ENCODE measurements around the gene TMEM51.
A peak's percentile ranks its signal among the peaks of the same experiment; 100 is the strongest.

TMEM51 gene

GRCh38 chr1:15151871-15152270 lies 1.7 kb upstream of the TMEM51 start:
- DNase-seq (ENCODE audit: low read depth) = no peak
- H3K4me3 ChIP-seq (ENCODE audit: low read depth, low read length) = no peak overlapping the region
- no peak for TF ChIP-seq CTCF (IDR thresholded peaks at IDR 0.05; ENCODE audit: low read depth, low read length, missing control alignments)

GRCh38 chr1:15152318-15153183 lies 996 bp upstream of the TMEM51 start:
- no peak overlapping the region for H3K4me3 ChIP-seq (ENCODE audit: low read depth, low read length)
- no peak for DNase-seq (ENCODE audit: low read depth)
- peak; percentile 19 for TF ChIP-seq CTCF (IDR thresholded peaks at IDR 0.05; ENCODE audit: low read depth, low read length, missing control alignments)

GRCh38 chr1:15153842-15154479 lies 414 bp downstream of the TMEM51 start:
- no peak for DNase-seq (ENCODE audit: low read depth)
- peak; percentile 54 for TF ChIP-seq CTCF (IDR thresholded peaks at IDR 0.05; ENCODE audit: low read depth, low read length, missing control alignments)
- H3K4me3 ChIP-seq (ENCODE audit: low read depth, low read length) = no peak overlapping the region

GRCh38 chr1:15154480-15155036 lies 1.0 kb downstream of the TMEM51 start:
- TF ChIP-seq CTCF (IDR thresholded peaks at IDR 0.05; ENCODE audit: low read depth, low read length, missing control alignments) = no peak
- H3K4me3 ChIP-seq (ENCODE audit: low read depth, low read length) = no peak overlapping the region
- no peak for DNase-seq (ENCODE audit: low read depth)

GRCh38 chr1:15155191-15155590 lies 1.6 kb downstream of the TMEM51 start:
- DNase-seq (ENCODE audit: low read depth) = no peak
- H3K4me3 ChIP-seq (ENCODE audit: low read depth, low read length) = no peak overlapping the region
- no peak for TF ChIP-seq CTCF (IDR thresholded peaks at IDR 0.05; ENCODE audit: low read depth, low read length, missing control alignments)

- no peak overlapping the region for H3K4me3 ChIP-seq (ENCODE audit: low read depth, low read length)
- DNase-seq (ENCODE audit: low read depth) = no peak
- TF ChIP-seq CTCF (IDR thresholded peaks at IDR 0.05; ENCODE audit: low read depth, low read length, missing control alignments) = no peak
Observed at GRCh38 chr1:15155888-15156741, 2.6 kb downstream of the TMEM51 start.

Measured in GM12864 (cell line).